ENCODE results near the gene LDHAL6B. TPM values are rescaled to one million over a fixed set of nuclear protein-coding genes. Genes with fewer than 3 reads are reported as not detected.

LDHAL6B gene
- total RNA-seq, 1 experiment from 2014 or later, result not detected

- Mint-ChIP-seq H3K27me3 (ENCODE audit: low read depth) (no peaks in the 10 kb centered on the region), H3K9me3 (no peaks in the 10 kb centered on the region), H3K4me1 (peaks cover 3% of the 10 kb centered on the region), H3K4me3 (no peak overlapping the region), H3K36me3 (no peaks in the 10 kb centered on the region), H3K27ac (no peak overlapping the region)
- POLR2A ChIA-PET, result no interaction called here
- DNase-seq (ENCODE audit: low spot score) (no peak), ATAC-seq (no peak)
- CTCF ChIA-PET, result interaction anchor here (1.1 kb wide), 1 partner anchor 250 kb away, joined by 4 read pairs; no protein-coding TSS in a partner anchor
- no peak for TF ChIP-seq ETV6 (CRISPR knock-in tag; IDR thresholded peaks at IDR 0.05)
- no peak for TF ChIP-seq TEAD1 (CRISPR knock-in tag; IDR thresholded peaks at IDR 0.05)
- TF ChIP-seq FOXJ3 (CRISPR knock-in tag; IDR thresholded peaks at IDR 0.05; ENCODE audit: borderline replicate concordance), result no peak
- no peak for TF ChIP-seq CTCF (IDR thresholded peaks at IDR 0.05)
- no peak for TF ChIP-seq ZBTB43 (CRISPR knock-in tag; IDR thresholded peaks at IDR 0.05)
- TF ChIP-seq JUN (CRISPR knock-in tag; IDR thresholded peaks at IDR 0.05), result no peak
- TF ChIP-seq SMAD4 (CRISPR knock-in tag; IDR thresholded peaks at IDR 0.05), result no peak
- TF ChIP-seq NR2C2 (CRISPR knock-in tag; IDR thresholded peaks at IDR 0.05), result no peak
- TF ChIP-seq NR3C1 (CRISPR knock-in tag; conservative IDR thresholded peaks at IDR 0.05; ENCODE audit: low read depth), result no peak
- no peak for TF ChIP-seq CBFB (CRISPR knock-in tag; IDR thresholded peaks at IDR 0.05; ENCODE audit: low read depth)
- TF ChIP-seq GTF2I (CRISPR knock-in tag; conservative IDR thresholded peaks at IDR 0.05), result no peak
- no peak for TF ChIP-seq NFYB (CRISPR knock-in tag; conservative IDR thresholded peaks at IDR 0.05; ENCODE audit: low read depth)
- no peak for TF ChIP-seq ZNF281 (CRISPR knock-in tag; IDR thresholded peaks at IDR 0.05)
Measured at GRCh38 chr15:59243622-59244021, 37.0 kb downstream of the LDHAL6B start.

- Mint-ChIP-seq H3K27me3 (ENCODE audit: low read depth) (no peaks in the 10 kb centered on the region), H3K36me3 (no peaks in the 10 kb centered on the region), H3K9me3 (no peaks in the 10 kb centered on the region), H3K4me3 (no peak overlapping the region), H3K27ac (no peak overlapping the region), H3K4me1 (peaks cover 3% of the 10 kb centered on the region)
- no peak for TF ChIP-seq ATF6 (CRISPR knock-in tag; IDR thresholded peaks at IDR 0.05)
- TF ChIP-seq ERG (CRISPR knock-in tag; IDR thresholded peaks at IDR 0.05), result no peak
- no peak for TF ChIP-seq SOX15 (CRISPR knock-in tag; IDR thresholded peaks at IDR 0.05)
- TF ChIP-seq NR1H2 (CRISPR knock-in tag; IDR thresholded peaks at IDR 0.05), result no peak
- TF ChIP-seq ETV6 (CRISPR knock-in tag; IDR thresholded peaks at IDR 0.05), result no peak
- no peak for TF ChIP-seq TCF7 (CRISPR knock-in tag; IDR thresholded peaks at IDR 0.05; ENCODE audit: low read depth)
- no peak for TF ChIP-seq TEAD4 (CRISPR knock-in tag; IDR thresholded peaks at IDR 0.05)
- TF ChIP-seq MLX (CRISPR knock-in tag; IDR thresholded peaks at IDR 0.05), result no peak
- CTCF ChIA-PET, result interaction anchor here (1.1 kb wide), 1 partner anchor 249 kb away, joined by 4 read pairs; no protein-coding TSS in a partner anchor
- ATAC-seq (no peak), DNase-seq (ENCODE audit: low spot score) (no peak)
- POLR2A ChIA-PET, result no interaction called here
Measured at GRCh38 chr15:59244337-59244736, 37.7 kb downstream of the LDHAL6B start.
